Vagina (tissue), 2 donors: ENCODE results near the gene RHOH. TPM values are rescaled to one million over a fixed set of nuclear protein-coding genes. Genes with fewer than 3 reads are reported as not detected.

Source experiments
- DNase-seq, 2 donors: peaks; one replicate each; pipeline ENCODE4 v3.0.0-alpha.2; 2017; ENCODE audit errors: extremely low spot score in 2 of 2
- H3K27ac ChIP-seq: fragments of 200-600 bp; sonication (generic); one replicate; pipeline ENCODE4 v1.5.1; 2019
- H3K27me3 ChIP-seq: fragments of 200-600 bp; sonication (generic); one replicate; pipeline ENCODE4 v1.5.1; 2019
- H3K36me3 ChIP-seq, 2 donors: fragments of 200-600 bp; sonication (generic); one replicate each; pipeline ENCODE4 v1.5.1; 2017 to 2019
- H3K4me1 ChIP-seq: fragments of 200-600 bp; sonication (generic); one replicate; pipeline ENCODE4 v1.5.1; 2019
- H3K4me3 ChIP-seq, 2 donors: fragments of 200-600 bp; sonication (generic); 1 replicate in 1 of 2; 2 replicates in 1 of 2; pipeline ENCODE4 v1.5.1; 2016 to 2019
- H3K9me3 ChIP-seq: fragments of 200-600 bp; sonication (generic); one replicate; pipeline ENCODE4 v1.5.1; 2019
- CTCF ChIP-seq, 3 experiments: fragments of 450-650 bp in 2 of 3; fragments of 200-600 bp in 1 of 3; sonication (generic) in 1 of 3; IDR thresholded peaks; one replicate each; pipeline ENCODE4 v1.5.1; 2017 to 2019; ENCODE audit warnings: antibody characterized with exemption in 3 of 3, mild to moderate bottlenecking in 2 of 3, moderate library complexity in 2 of 3
- POLR2A ChIP-seq, 2 donors: fragments of 450-650 bp; IDR thresholded peaks; one replicate each; pipeline ENCODE4 v1.6.1; 2017; ENCODE audit warnings: antibody characterized with exemption in 2 of 2, mild to moderate bottlenecking in 2 of 2, moderate library complexity in 2 of 2
- POLR2AphosphoS5 ChIP-seq, 2 donors: sonication (generic); formaldehyde crosslinking; IDR thresholded peaks; one replicate each; pipeline ENCODE4 v1.9.0; 2017; ENCODE audit warnings: antibody characterized with exemption in 2 of 2, mild to moderate bottlenecking in 2 of 2, low read depth in 1 of 2; ENCODE audit not compliant: insufficient read depth in 1 of 2
- intact Hi-C: fragments of 100-400 bp; cut with DNase I; formaldehyde crosslinking; loops from one replicate; pipeline ENCODE4 v1.15.1; 2023
- total RNA-seq: library from RNA; depleted of rRNA; stranded (reverse); fragments of >200 nt; gene quantifications from one replicate; pipeline ENCODE4 v1.2.3, GENCODE V29; 2016

Gene RHOH
- total RNA-seq, 1 donor from 2014 or later: 2.9 TPM

DNA sequence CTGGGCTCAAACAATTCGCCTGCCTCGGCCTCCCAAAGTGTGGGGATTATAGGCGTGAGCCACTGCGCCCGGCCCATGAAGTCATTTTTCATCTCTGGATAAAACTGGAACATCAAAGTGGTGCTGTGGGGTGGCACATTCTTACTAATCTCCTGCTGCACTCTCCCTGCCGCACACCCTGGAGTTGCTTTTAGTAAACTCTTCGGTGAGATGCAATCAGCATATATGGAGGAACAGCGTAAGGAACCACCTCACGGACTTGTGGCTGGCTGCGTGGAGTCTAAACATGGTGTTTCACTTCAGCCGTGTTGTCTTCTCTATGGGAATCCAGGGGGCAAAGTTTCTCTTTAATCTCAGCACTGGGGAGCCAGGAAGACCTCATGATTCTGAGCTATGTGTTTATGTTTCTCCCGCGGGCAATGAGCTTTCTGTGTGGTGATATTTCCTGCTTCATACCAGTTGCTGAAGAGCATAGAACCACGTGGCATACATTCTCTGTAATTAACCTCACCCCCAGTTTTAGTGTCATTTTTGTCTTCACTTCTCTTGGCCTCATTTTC lies 2.1 kb upstream of the RHOH start:
- H3K27ac ChIP-seq: peak overlapping the region; percentile 11
- no peaks in the 10 kb centered on the region for H3K4me1 ChIP-seq
- DNase-seq: peak in 1 of 2 donors; percentile 64
- no peaks in the 10 kb centered on the region for H3K27me3 ChIP-seq
- H3K4me3 ChIP-seq: no peak overlapping the region
- H3K9me3 ChIP-seq: no peaks in the 10 kb centered on the region
- intact Hi-C loops: no loop called here
- no peak for TF ChIP-seq POLR2A (IDR thresholded peaks at IDR 0.05)
- no peak for TF ChIP-seq POLR2AphosphoS5 (IDR thresholded peaks at IDR 0.05; ENCODE audit: insufficient read depth in 1 of 2, low read depth in 1 of 2)
- no peak for TF ChIP-seq CTCF (IDR thresholded peaks at IDR 0.05)
- no peaks in the 10 kb centered on the region for H3K36me3 ChIP-seq

DNA sequence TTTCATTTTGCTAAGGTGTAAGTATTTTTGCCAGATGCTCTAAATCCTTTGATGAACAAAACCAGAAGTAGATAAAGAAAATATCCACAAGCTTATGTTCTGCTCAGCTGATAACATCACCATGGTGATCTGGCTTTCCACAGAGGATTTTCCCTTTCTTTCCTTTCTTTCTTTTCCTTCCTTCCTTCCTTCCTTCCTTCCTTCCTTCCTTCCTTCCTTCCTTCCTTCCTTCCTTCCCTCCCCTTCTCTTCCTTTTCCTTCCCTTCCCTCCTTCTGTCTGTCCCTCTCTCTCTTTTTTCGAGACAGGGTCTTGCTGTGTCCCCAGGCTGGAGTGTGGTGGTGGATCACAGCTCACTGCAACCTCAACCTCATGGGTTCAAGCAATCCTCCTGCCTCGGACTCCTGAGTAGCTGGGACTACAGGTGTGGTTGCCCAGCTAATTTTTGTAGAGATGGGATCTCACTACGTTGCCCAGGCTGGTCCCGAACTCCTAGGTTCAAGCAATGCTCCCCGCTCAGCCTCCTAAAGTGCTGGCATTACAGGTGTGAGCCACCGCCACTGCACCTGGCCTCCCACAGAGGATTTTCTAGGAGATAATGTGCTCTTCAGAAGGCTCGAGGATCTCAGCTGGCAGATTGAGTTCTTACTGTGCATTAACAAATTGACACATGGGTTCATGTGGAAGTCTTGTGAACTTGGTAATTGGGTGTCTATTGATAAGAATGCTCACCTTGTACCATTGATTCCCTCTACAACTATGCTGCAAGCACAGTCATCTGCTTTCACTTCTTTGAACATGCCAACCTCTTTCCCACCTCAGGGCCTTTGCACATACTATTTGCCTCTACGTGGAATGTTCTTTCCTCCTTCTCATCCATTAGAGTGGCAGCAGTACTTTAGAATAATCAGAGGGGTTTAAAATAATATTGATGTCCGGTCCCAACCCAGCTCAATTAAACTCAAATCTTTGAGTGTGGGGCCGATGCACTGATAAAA lies 1.4 kb upstream of the RHOH start:
- Histone ChIP-seq H3K27me3 (no peaks in the 10 kb centered on the region), H3K4me1 (no peaks in the 10 kb centered on the region), H3K27ac (no peak overlapping the region), H3K4me3 (no peak overlapping the region), H3K36me3 (no peaks in the 10 kb centered on the region), H3K9me3 (no peaks in the 10 kb centered on the region)
- peak in 1 of 2 donors; percentile 52 for DNase-seq
- intact Hi-C loops: no loop called here
- no peak for TF ChIP-seq POLR2AphosphoS5 (IDR thresholded peaks at IDR 0.05; ENCODE audit: insufficient read depth in 1 of 2, low read depth in 1 of 2)
- TF ChIP-seq POLR2A (IDR thresholded peaks at IDR 0.05): no peak
- TF ChIP-seq CTCF (IDR thresholded peaks at IDR 0.05): no peak

DNA sequence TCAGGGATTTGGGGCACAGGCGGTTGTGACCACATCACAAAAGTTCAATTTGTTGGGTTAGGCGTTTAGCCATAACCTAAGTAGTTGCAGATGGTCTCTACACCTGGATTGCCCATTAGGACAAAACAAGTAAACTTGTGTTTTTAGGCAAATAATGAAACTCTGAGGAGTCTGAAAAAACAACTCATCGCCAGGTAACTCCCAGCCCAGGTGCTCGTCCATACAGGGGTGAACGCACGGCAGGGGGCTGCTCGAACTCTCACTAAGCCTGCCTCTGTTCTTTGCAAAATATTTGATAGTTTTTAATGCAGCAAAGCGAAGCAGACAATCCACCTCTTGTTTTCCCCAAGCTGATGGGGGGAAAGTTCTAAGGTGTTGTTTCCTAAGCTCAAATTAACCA lies 559 bp upstream of the RHOH start:
- Histone ChIP-seq H3K36me3 (no peaks in the 10 kb centered on the region), H3K4me3 (peak overlapping the region in 1 of 2 donors; percentile 32), H3K9me3 (no peaks in the 10 kb centered on the region), H3K27me3 (no peaks in the 10 kb centered on the region), H3K4me1 (no peaks in the 10 kb centered on the region), H3K27ac (no peak overlapping the region)
- intact Hi-C loops: no loop called here
- TF ChIP-seq POLR2AphosphoS5 (IDR thresholded peaks at IDR 0.05; ENCODE audit: insufficient read depth in 1 of 2, low read depth in 1 of 2) (no peak), CTCF (IDR thresholded peaks at IDR 0.05) (no peak), POLR2A (IDR thresholded peaks at IDR 0.05) (no peak)
- peak in 1 of 2 donors; percentile 16 for DNase-seq

GRCh38 chr4:40197879-40198689 lies 1.3 kb downstream of the RHOH start:
- H3K27ac ChIP-seq: peak overlapping the region; percentile 42

More at GRCh38 chr4:40197879-40198689, 1.3 kb downstream of the RHOH start:
- H3K9me3 ChIP-seq: no peaks in the 10 kb centered on the region
- H3K4me1 ChIP-seq: no peaks in the 10 kb centered on the region
- TF ChIP-seq POLR2A (IDR thresholded peaks at IDR 0.05): no peak
- TF ChIP-seq POLR2AphosphoS5 (IDR thresholded peaks at IDR 0.05; ENCODE audit: insufficient read depth in 1 of 2, low read depth in 1 of 2): no peak
- no peak for TF ChIP-seq CTCF (IDR thresholded peaks at IDR 0.05)
- no peaks in the 10 kb centered on the region for H3K27me3 ChIP-seq
- intact Hi-C loops: no loop called here
- H3K4me3 ChIP-seq: peak overlapping the region in 1 of 2 donors; percentile 32
- peak in 1 of 2 donors; percentile 60 for DNase-seq
- H3K36me3 ChIP-seq: no peaks in the 10 kb centered on the region
